Prostate gland (tissue), 2 donors: Measurements from ENCODE around the gene ATF6.

Experiments used
- CTCF ChIP-seq, 4 experiments: fragments of 200-600 bp in 2 of 4; fragments of 450-650 bp in 2 of 4; sonication (generic) in 2 of 4; IDR thresholded peaks; 1 replicate in 3 of 4; 2 replicates in 1 of 4; pipeline ENCODE4 v1.5.1; 2016 to 2019; ENCODE audit warnings: antibody characterized with exemption in 4 of 4, mild to moderate bottlenecking in 2 of 4, moderate library complexity in 2 of 4
- POLR2A ChIP-seq: fragments of 450-650 bp; IDR thresholded peaks from one replicate; pipeline ENCODE4 v1.6.1; 2016; ENCODE audit warnings: antibody characterized with exemption, mild to moderate bottlenecking
- POLR2AphosphoS5 ChIP-seq: sonication (generic); formaldehyde crosslinking; IDR thresholded peaks from one replicate; pipeline ENCODE4 v1.6.1; 2017; ENCODE audit warnings: antibody characterized with exemption

DNA sequence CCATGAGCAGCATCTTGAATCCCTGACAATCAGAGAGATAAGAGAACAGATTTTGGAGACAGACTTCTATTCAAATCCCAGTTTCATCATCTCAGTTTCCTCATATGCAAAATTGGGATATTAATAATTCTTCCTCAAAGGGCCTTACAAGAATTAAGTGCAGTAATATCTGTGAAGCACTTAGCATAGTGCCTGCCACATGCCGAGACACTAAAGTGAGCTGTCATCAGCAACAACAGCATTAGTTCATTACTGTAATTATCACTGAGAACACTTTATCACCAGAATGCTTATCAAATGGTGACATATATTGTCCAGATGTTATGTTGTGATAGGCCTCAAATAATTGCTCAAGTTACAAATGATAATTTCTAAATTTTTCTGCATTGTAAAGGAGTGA lies 45.7 kb upstream of the ATF6 start:
- TF ChIP-seq CTCF (IDR thresholded peaks at IDR 0.05) (no peak), POLR2A (no peak), POLR2AphosphoS5 (no peak)
